Activated CD8-positive, alpha-beta memory T cell treated with anti-CD3 and anti-CD28 coated beads, Interleukin-2, amount 50 U/mL, for 48 hours (primary cell): ENCODE data around the gene CD55.

Source experiments
- DNase-seq: peaks from one replicate; pipeline ENCODE4 v3.0.0-alpha.2; 2020

CD55 gene

GRCh38 chr1:207364614-207365013 is 43.1 kb downstream of the CD55 start:
- DNase-seq, result no peak

- DNase-seq, result no peak
These were observed 43.6 kb downstream of the CD55 start for GRCh38 chr1:207365063-207365462.

GRCh38 chr1:207366022-207366421 is 44.5 kb downstream of the CD55 start:
- DNase-seq, result no peak

GRCh38 chr1:207388721-207389120 is 67.2 kb downstream of the CD55 start:
- no peak for DNase-seq

DNA sequence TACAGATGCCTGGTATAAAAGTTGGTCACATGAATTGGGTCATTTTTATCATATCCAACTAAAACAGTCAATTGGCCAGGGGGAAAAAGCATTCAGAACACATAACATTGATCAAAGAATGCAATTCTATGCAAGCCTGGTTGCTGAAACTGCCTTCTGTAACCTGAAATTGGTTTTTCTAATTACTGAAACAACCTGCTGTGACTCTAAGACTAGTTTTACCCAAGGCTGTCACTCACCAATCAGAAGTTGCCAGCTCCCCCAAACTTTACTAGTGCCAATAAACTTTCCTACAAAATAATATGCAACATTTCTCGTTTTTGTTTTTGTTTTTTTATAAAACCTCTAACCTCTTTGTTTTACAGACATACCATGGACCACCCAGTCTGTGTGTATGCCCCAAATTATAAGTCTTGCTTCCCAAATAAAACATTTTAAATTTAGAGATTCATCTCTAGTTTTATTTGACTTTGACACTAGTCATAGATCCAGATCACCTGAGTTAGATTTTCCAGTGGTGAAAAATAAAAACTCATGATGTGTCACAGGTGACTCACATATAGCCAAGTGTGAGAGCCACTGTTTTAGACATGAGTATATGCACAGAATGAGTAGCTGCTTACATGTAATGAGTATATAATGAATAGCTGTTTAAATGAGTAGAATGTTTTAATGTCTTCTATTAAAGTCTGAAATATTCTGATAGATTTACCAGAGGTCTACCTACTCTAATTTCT is 68.4 kb downstream of the CD55 start:
- DNase-seq, result no peak

- no peak for DNase-seq
These were observed 72.1 kb downstream of the CD55 start for GRCh38 chr1:207393610-207394009.

GRCh38 chr1:207396168-207396746 is 74.8 kb downstream of the CD55 start:
- no peak for DNase-seq

DNA sequence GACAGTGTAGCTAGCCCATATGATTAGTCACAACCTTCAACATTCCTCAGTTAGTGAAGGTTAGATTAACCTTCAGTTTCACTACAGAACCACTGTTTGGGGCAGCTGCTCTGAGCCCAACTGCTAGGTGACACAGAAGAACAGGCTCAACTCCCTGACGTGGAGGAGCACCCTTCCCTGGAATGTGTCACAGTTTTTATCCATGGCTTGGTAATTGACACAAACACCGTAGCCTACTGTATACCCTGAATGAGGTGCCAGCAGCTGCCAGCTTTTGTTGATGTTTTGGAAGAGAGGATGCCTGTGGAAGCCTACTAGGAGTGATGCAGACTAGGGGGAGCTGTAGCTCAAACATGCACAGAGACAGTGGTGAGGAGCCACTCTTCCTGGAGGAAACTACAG is 76.0 kb downstream of the CD55 start:
- DNase-seq, result no peak

GRCh38 chr1:207398986-207399385 is 77.5 kb downstream of the CD55 start:
- DNase-seq, result no peak

GRCh38 chr1:207401578-207401977 is 80.1 kb downstream of the CD55 start:
- no peak for DNase-seq

DNA sequence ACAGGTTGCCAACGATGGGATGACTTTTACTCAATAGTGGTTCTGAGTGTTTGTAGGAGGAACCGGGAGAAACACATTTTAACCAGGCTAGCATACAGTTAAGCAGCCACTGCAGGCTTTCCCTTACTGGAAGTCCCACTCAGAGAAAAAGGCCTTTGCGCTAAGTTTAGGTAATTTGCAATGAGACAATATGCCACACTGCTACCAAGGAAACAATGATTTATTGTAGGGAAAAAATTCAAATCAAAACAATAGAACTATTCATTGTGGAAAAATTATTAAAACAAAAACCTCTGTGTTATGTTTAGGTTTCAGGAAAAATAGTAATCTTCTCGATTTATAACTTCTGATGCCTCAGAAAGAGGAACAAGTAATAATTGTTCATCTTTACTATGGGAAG is 81.3 kb downstream of the CD55 start:
- DNase-seq, result no peak

GRCh38 chr1:207404849-207405525 is 83.5 kb downstream of the CD55 start:
- no peak for DNase-seq

GRCh38 chr1:207405814-207406213 is 84.3 kb downstream of the CD55 start:
- no peak for DNase-seq

GRCh38 chr1:207407655-207408260 is 86.3 kb downstream of the CD55 start:
- no peak for DNase-seq
